Muscle of arm (tissue), 12 donors: ENCODE data around the gene TREML4. TPM values are rescaled to one million over a fixed set of nuclear protein-coding genes. Genes with fewer than 3 reads are reported as not detected.
"Not testable (repeated sequence)": the region's sequence is repeated elsewhere in the genome, so short reads cannot be mapped to it uniquely, and the experiment has no call there.

Experiments used
- DNase-seq: peaks from one replicate; pipeline ENCODE4 v3.0.0-alpha.2; 2013
- polyA plus RNA-seq, 12 donors: library from polyadenylated mRNA; unstranded; fragments of 120-200 nt; gene quantifications; one replicate each; pipeline ENCODE4 v1.2.1, GENCODE V29; 2013; ENCODE audit not compliant: insufficient read length in 12 of 12

TREML4 gene
- polyA plus RNA-seq, 12 donors = not detected

- DNase-seq = no peak
These were observed 24.0 kb upstream of the TREML4 start for GRCh38 chr6:41204156-41204555.

GRCh38 chr6:41208439-41209106, 19.6 kb upstream of the TREML4 start:
- DNase-seq = no peak

- DNase-seq = no peak
These were observed 18.4 kb upstream of the TREML4 start for GRCh38 chr6:41209547-41210320.

- DNase-seq = no peak
These were observed 13.4 kb upstream of the TREML4 start for GRCh38 chr6:41214559-41215238.

GRCh38 chr6:41215777-41216176, 12.4 kb upstream of the TREML4 start:
- no peak for DNase-seq

GRCh38 chr6:41216616-41217015, 11.5 kb upstream of the TREML4 start:
- no peak for DNase-seq

GRCh38 chr6:41222045-41222444, 6.1 kb upstream of the TREML4 start:
- DNase-seq = no peak

GRCh38 chr6:41222513-41222912, 5.6 kb upstream of the TREML4 start:
- DNase-seq = no peak

- no peak for DNase-seq
These were observed 3.3 kb upstream of the TREML4 start for GRCh38 chr6:41224800-41225199.

GRCh38 chr6:41226752-41227151, 1.4 kb upstream of the TREML4 start:
- DNase-seq = no peak

GRCh38 chr6:41228616-41229015, 467 bp downstream of the TREML4 start:
- DNase-seq = no peak

- no peak for DNase-seq
These were observed 1.6 kb downstream of the TREML4 start for GRCh38 chr6:41229721-41230120.

GRCh38 chr6:41231246-41231645, 3.1 kb downstream of the TREML4 start:
- no peak for DNase-seq

GRCh38 chr6:41232667-41233066, 4.5 kb downstream of the TREML4 start:
- DNase-seq = no peak

GRCh38 chr6:41236276-41236675, 8.1 kb downstream of the TREML4 start:
- DNase-seq = no peak

- DNase-seq = no peak
These were observed 9.0 kb downstream of the TREML4 start for GRCh38 chr6:41237128-41237527.

- DNase-seq = no peak
These were observed 11.5 kb downstream of the TREML4 start for GRCh38 chr6:41239467-41240159.

- not testable (repeated sequence) for DNase-seq
These were observed 18.4 kb downstream of the TREML4 start for GRCh38 chr6:41246529-41246928.

- no peak for DNase-seq
These were observed 19.2 kb downstream of the TREML4 start for GRCh38 chr6:41247288-41247865.

- no peak for DNase-seq
These were observed 19.9 kb downstream of the TREML4 start for GRCh38 chr6:41247882-41248705.
